Measurements from ENCODE around the gene PLAGL1. TPM values are rescaled to one million over a fixed set of nuclear protein-coding genes. Genes with fewer than 3 reads are reported as not detected.

PLAGL1 gene
- total RNA-seq, 4 donors from 2014 or later = 6.6 to 10.5 (median 7.4) TPM

DNA sequence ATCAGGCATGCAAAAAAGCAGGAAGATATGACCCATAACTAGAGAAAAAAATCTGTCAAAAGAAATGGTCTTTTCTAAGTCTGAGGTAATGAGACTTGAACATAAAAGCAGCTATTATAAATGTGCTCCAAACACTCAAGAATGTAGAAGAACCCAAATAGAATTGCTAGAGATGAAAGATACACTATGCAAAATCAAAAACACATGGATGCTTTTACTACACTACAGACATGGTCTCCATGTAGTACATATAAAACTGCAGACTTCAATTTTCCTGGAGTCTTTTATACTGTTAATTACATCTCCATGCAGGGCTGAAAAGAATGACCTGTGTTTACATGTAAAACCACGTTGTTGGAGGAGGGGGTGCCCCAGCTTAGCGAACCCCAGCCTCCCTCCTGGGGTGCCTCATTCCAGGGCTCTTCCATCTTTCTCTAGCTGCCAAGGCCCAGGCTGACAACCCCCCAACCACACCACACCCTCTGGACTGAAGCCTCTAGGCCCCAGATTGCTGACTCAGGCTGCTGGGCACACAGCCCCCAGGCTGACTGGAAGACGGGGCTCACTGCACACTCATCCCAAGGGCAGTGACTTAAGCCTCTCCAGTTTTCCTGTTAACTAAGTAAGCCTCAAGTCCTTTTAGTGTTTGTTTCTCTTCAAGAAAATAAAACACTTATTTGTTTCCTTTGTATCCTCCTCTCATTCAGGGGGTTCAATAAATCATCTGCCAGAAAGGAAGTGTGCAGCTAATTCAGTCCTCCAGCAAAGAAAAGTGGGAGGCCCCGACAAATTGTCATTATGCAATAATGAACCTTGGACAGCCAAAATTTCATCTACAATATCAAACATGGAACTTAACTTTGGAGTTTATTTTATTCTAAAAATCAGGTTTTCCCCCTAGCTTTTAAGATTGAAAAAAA is 26.0 kb upstream of the PLAGL1 start:
- Histone ChIP-seq H3K27ac (no peak overlapping the region), H3K27me3 (no peaks in the 10 kb centered on the region), H3K4me3 (replicated peaks in 1 of 3) (no peak overlapping the region), H3K4me1 (no peaks in the 10 kb centered on the region), H3K36me3 (no peaks in the 10 kb centered on the region), H3K9me3 (no peaks in the 10 kb centered on the region)
- WGBS, 2 donors = 37 to 47% methylated on average over 4 of the region's 4 CpGs
- TF ChIP-seq, protein P1, sequence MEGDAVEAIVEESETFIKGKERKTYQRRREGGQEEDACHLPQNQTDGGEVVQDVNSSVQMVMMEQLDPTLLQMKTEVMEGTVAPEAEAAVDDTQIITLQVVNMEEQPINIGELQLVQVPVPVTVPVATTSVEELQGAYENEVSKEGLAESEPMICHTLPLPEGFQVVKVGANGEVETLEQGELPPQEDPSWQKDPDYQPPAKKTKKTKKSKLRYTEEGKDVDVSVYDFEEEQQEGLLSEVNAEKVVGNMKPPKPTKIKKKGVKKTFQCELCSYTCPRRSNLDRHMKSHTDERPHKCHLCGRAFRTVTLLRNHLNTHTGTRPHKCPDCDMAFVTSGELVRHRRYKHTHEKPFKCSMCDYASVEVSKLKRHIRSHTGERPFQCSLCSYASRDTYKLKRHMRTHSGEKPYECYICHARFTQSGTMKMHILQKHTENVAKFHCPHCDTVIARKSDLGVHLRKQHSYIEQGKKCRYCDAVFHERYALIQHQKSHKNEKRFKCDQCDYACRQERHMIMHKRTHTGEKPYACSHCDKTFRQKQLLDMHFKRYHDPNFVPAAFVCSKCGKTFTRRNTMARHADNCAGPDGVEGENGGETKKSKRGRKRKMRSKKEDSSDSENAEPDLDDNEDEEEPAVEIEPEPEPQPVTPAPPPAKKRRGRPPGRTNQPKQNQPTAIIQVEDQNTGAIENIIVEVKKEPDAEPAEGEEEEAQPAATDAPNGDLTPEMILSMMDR (IDR thresholded peaks at IDR 0.05) = no peak
- no peak for TF ChIP-seq POLR2A (IDR thresholded peaks at IDR 0.05)
- no peak for DNase-seq
- intact Hi-C loops (cut with DNase I) = no loop called here

DNA sequence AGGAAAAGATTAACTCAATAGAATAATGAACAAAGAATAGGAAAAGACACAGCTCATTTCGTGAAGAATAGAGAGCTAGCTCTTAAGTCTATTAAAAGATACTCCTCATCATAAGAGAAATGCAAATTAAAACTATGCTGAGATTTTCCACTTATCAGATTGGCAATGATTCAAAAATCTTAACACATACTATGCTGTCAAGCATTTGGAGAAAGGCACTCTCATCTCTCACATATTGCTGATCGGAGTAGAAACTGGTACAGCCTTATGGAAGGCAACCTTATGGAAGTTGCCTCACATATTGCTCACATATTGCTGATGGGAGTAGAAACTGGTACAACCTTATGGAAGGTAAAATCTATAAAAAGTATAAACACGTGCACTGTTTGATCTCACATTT is 21.4 kb upstream of the PLAGL1 start:
- H3K36me3 ChIP-seq = no peaks in the 10 kb centered on the region
- no peak for DNase-seq
- TF ChIP-seq, protein P1 (IDR thresholded peaks at IDR 0.05) = no peak
- TF ChIP-seq POLR2A (IDR thresholded peaks at IDR 0.05) = no peak
- H3K27me3 ChIP-seq = no peaks in the 10 kb centered on the region
- intact Hi-C loops (cut with DNase I) = no loop called here
- no peak overlapping the region for H3K27ac ChIP-seq
- no peaks in the 10 kb centered on the region for H3K9me3 ChIP-seq
- H3K4me3 ChIP-seq (replicated peaks in 1 of 3) = no peak overlapping the region
- H3K4me1 ChIP-seq = no peaks in the 10 kb centered on the region
- 76 to 80% methylated on average over 3 of the region's 3 CpGs for WGBS, 2 donors

DNA sequence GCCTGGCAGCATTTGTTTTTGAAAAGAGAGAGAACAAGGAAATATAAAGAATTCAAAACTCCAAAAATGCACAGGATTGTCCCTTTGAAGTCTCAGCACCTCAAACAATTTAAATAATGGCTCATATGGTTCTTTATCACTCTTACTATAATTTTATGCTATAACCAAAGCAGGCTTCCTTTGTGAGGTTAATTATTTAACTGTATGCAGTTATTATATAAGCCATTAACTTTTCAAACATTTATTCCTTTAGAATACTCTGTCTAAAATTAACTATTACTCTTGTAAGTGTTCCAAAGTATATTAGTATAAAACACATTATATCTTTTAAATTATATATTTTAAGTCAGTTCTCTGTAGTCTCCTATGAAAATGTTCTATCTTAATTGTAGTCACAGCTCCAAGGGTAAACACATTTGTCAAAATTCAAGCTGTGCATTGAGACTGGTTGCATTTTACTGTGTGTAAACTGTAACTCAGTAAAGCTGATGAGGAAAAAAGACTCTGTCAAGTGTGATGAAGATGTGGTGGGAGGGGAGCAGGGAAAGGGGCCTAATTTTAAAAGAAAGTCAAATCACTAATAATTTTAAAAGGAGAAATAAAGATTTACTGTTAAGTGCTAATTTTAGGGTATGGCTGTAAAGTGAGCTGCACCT is 20.0 kb upstream of the PLAGL1 start:
- Histone ChIP-seq H3K27ac (no peak overlapping the region), H3K27me3 (no peaks in the 10 kb centered on the region), H3K4me3 (replicated peaks in 1 of 3) (no peak overlapping the region), H3K9me3 (no peaks in the 10 kb centered on the region), H3K4me1 (no peaks in the 10 kb centered on the region), H3K36me3 (no peaks in the 10 kb centered on the region)
- intact Hi-C loops (cut with DNase I) = no loop called here
- DNase-seq = no peak
- no peak for TF ChIP-seq POLR2A (IDR thresholded peaks at IDR 0.05)
- TF ChIP-seq, protein P1 (IDR thresholded peaks at IDR 0.05) = no peak

DNA sequence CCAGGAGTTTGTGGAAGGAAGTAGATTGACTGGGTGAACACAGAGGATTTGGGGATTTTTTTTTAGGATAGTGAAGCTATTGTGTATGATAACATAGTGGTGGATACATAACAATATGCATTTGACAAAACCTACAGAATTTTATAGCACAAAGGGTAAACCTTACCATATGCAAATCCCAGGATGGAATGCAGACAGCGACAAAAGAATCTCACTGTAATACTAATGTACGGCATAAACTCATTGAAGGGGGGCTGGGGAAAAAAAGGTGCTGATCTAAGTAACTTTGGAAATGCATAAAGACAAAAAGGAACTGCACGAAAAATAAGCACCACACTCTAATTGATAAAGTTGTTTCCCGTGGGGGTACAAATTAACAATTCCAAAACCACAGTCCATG is 15.2 kb upstream of the PLAGL1 start:
- Histone ChIP-seq H3K4me3 (replicated peaks in 1 of 3) (no peak overlapping the region), H3K27me3 (no peaks in the 10 kb centered on the region), H3K36me3 (no peaks in the 10 kb centered on the region), H3K27ac (no peak overlapping the region), H3K4me1 (no peaks in the 10 kb centered on the region), H3K9me3 (no peaks in the 10 kb centered on the region)
- intact Hi-C loops (cut with DNase I) = no loop called here
- TF ChIP-seq, protein P1 (IDR thresholded peaks at IDR 0.05) = no peak
- no peak for TF ChIP-seq POLR2A (IDR thresholded peaks at IDR 0.05)
- 73 to 82% methylated on average over 4 of the region's 4 CpGs for WGBS, 2 donors
- no peak for DNase-seq

DNA sequence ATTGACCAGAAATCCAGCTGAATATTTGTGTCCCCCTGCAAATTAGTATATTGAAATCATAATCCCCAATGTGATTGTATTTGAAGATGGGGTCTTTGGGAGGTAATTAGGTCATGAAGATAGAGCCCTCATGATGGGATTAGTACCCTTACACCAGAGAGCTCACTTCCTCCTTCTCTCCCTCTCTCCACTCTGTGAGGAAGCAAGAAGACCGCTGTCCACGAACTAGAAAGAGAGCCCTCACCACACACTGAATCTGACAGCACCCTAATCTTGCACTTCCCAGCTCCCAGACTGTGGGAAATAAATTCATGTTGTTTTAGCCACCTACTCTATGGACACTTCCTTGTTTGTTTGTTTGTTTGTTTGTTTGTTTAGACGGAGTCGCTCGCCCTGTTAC is 11.9 kb upstream of the PLAGL1 start:
- no peaks in the 10 kb centered on the region for H3K9me3 ChIP-seq
- 90 to 91% methylated on average over 5 of the region's 5 CpGs for WGBS, 2 donors
- H3K36me3 ChIP-seq = no peaks in the 10 kb centered on the region
- DNase-seq = no peak
- no peaks in the 10 kb centered on the region for H3K27me3 ChIP-seq
- intact Hi-C loops (cut with DNase I) = no loop called here
- H3K4me3 ChIP-seq (replicated peaks in 1 of 3) = no peak overlapping the region
- TF ChIP-seq, protein P1 (IDR thresholded peaks at IDR 0.05) = no peak
- no peak for TF ChIP-seq POLR2A (IDR thresholded peaks at IDR 0.05)
- no peak overlapping the region for H3K27ac ChIP-seq
- no peaks in the 10 kb centered on the region for H3K4me1 ChIP-seq
